Loucy (cell line): Measurements from ENCODE around the gene DAZL.

Experiments used
- CTCF ChIP-seq: fragments of 200-600 bp; sonication (generic); conservative IDR thresholded peaks from 2 replicates; pipeline ENCODE4 v1.5.1; 2014; ENCODE audit warnings: mild to moderate bottlenecking, antibody characterized with exemption, low read length
- EZH2phosphoT487 ChIP-seq: fragments of 200-600 bp; IDR thresholded peaks from 2 replicates; pipeline ENCODE4 v1.6.1; 2018; ENCODE audit warnings: antibody characterized with exemption, mild to moderate bottlenecking, moderate library complexity, borderline replicate concordance

DNA sequence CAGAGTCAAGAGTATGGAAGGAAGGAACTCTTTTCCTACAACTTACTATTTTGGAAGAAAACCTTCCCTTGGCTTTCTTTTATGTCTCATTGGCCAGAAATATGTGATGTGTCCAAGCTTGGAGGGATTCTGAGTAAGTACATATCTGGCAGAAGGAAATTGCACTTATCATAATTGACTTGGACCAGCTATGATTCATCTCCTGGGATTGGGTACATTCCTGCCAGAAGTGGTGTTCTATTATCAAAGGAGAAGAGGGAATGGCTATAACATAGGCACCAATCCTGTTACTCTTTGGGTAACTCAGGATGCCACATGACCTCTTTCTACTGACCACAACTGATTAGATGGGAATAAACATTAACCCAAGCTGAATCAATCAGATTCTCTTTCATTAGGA is 13.5 kb upstream of the DAZL start:
- TF ChIP-seq EZH2phosphoT487 (no peak), CTCF (no peak)
